HG03139 (cell line): ENCODE data around the gene AUTS2.

Experiments used
- ATAC-seq: cut with Tn5 transposase; IDR thresholded peaks from one replicate; pipeline ENCODE4 v1.9.1; 2021; ENCODE audit not compliant: unreplicated experiment

AUTS2 gene

DNA sequence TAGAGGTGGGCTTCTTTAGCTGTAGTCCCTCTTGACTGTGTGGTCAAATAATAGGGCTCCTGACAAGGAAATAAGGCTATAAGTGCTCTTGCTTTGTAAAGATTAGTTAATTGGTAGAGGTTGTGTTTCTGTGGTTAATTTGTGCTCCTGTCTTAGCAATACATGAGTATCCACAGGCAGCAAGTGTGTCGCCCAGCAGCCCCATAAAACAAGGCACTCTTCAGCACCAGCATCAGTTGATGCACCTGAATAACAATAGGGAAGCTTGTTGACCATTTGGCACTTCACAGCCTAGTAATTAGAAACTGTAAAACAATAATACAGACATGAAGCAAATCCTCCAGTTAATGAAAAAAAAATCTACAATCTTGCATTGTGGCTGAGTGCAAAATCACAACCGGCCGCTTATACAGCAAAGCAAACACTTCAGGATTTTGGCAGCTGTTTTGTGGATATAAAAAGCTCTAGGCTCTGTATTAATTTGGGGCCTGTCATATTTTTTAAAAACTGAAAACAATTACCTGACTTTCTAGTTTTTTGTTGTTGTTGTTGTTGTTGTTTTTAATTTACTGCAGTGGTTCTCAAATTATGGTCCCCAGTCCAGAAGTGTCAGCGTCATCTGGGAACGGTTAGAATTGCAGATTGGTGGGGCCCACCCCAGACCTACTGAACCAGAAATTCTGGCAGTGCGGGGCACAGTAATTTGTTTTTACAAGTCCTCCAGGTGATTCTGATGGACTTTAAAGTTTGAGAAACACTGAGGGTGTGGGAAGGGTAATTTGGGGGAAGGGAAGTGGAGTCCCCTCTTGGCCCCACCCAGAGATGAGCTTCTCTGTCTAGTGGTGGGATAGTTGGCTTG lies 56.8 kb downstream of the AUTS2 start:
- no peak for ATAC-seq

DNA sequence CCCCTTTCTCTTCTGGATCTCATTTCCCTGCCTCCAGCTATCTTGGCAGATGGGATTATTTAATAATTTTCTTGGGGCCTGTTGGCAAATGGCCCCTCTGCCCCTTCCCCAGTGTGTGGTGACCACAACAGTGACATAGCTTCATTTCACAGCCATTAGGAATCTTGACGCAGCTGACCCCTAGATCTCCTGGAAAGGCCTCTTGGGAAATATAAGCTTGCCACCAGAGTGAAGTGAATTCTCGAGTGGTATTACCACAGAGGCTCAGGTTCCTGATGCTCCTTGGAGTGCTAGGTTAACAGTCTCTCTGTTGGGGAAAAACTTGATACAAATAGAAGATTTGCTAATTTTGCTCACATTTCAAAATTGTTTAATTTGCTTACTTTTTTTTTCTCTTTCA lies 57.8 kb downstream of the AUTS2 start:
- ATAC-seq, result no peak

DNA sequence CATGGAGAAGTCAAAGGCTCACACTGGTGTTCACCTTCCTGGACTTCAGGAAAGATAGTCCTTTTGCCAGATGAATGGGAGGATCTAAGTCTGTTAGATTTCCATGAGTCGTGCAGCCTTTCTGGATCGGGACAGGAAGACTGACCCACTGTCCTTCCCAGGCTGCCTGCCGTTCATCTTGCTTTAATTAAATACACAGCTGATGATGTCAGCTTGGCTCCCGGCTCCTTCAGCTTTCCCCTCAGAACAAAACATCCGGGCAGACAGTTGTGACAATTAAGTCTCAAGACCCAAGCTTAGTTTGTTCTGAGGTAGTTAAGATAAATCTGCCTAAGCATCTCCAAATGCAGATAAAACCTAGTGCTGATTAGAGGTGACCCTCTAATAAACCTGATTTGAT lies 58.6 kb downstream of the AUTS2 start:
- ATAC-seq, result no peak

DNA sequence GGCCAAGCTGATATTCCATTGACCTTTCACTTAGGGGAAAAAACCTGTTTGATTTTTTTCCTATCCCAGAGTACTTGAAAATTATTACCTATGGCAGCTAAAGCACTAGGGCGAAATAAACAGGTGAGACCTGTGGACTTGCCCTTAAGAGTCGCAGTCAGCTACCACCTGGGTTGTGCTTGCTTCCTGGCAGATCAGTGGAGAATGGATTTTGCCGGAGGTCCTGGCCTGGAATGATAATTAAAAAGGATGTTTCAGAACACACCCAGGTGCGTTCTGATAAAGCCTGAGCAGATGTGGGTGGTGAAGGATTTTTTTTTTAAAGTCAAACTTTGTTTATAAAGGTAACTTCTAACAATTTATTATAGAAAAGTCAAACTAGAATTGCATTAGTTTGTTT lies 59.1 kb downstream of the AUTS2 start:
- no peak for ATAC-seq

DNA sequence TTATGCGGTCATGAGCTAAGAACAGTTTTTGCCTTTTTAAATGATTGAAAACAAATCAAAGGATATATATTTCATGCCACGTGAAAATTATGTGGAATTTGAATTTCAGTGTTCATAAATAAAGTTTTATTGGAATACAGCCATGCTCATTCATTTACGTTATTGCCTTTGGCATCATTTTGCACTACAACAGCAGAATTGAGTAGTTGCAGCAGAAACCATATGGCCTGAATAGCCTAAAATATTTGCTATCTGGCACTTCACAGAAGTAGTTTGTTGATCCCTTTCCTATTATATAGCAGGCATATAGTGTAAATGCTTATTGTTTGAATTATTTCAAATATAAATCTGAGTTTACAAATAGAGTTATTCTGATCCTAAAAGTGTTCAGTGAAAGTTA lies 59.7 kb downstream of the AUTS2 start:
- ATAC-seq, result no peak

DNA sequence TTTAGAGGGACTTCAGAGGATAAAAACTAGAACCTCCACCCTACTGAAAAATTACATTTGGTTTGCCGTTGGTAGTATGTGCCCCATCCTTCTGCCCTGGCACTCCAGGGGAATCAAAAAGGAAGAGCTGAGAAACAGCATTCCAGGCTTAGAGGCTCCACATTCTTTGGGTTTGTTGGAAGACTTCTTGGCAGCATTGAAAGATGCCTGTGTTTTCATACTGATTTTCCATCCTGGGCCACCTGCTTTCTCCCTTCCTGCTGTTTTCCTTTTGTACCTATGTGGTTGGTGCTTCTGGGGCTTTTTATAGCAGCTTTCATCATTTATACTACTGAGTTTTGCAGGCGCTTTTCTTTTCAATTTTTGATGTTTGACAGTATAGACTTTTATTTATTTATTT lies 61.7 kb downstream of the AUTS2 start:
- no peak for ATAC-seq

DNA sequence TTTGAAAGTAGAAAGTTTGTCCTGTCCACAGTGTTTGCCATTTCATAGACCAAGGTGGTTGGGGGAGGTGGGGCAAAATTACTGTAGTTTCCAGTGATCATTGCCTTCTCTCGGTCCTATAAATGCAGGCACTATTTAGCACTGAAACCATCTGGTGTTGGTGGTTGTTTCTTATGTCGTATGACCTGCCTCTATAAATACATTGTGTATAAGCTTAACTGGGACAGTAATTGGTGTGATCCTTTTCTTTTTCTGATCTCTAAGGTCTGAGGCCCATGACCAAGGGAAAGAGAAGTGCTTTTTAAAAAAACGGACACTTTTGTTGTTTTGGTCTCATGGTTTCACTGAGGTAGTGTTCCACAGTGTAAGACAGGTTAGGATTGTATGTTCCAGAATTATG lies 63.1 kb downstream of the AUTS2 start:
- ATAC-seq, result no peak

DNA sequence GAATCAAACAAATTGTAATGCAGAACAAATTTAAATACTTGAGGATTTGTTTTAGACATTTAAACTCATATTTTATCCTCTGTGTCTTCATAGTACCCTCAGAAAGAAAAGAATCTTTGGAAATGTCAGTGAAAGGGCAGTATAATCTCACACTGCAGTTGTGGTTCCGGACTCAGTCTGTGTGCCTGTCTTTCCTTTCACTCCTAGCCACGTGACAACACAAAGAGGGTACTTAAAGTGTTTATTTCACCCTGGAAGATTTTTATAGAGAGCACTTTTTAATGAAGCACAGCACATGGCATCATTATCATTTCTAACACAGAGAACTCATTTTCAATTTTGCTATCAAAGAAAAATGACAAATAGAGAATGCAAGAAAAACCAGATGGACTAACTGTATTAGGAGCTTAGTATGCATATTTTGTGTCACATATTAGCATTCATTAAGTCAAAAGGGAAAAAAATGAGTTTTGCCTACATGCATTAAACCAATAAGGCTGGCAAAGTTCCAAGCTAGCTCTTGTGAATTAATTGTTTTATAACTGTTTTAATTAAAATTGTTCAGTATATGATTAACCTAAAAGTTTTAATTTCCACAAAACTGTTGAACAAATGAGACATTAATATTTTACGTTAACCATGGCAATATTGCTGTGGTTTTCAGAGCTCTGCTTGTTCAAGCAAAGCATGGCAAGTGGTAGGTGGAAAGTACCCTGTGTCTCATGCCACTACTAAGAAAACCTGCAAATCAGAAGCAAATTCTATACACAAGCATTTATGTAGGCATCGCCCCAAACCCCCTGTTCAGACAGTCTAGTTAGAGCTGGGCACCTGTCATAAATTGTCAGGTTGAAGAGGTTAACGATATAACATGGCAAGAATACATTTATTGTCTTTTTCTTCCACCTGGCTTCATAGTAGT lies 65.9 kb downstream of the AUTS2 start:
- ATAC-seq, result no peak

DNA sequence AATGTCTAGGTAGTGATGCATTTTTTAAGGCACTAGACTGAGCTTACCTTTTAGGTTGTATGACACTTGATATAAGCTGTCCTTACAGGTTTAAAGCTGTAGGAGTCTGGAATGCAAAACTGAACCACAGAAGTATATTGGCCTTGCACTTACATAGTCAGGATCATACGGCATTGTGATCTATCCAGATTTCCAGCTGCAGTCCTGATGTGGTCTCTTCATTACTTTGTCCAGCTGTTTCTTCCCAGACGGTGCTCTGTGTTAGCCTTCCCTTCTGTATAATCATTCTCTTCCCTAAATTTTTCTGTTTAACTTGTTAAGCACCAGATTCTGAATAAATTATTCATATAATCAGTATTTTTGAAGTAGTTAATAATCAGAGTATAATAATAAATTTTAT lies 67.1 kb downstream of the AUTS2 start:
- no peak for ATAC-seq

DNA sequence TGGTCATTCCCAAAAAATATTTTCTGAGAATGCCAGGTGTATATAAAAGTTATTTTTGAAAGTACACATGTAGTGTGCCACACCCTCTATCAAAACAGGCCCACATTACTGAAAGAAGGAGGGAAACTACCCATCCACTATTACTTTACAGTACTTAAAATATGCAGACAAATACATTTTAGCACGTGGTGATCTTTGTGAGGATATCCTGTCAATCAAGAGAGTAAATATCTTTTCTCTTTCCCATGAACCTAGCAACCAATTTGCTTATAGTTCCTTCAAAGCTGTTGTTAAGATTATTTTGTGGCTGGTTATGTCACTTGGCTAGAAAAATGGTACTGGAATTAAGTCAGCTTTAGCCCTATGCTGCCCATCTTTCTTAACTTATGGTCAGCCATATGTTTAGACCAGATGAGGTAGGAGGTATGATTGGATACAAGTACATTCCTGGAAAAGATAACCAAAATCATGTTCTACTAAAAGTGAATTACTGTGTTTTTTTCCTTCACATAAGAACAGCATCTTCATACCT lies 70.1 kb downstream of the AUTS2 start:
- ATAC-seq, result no peak

DNA sequence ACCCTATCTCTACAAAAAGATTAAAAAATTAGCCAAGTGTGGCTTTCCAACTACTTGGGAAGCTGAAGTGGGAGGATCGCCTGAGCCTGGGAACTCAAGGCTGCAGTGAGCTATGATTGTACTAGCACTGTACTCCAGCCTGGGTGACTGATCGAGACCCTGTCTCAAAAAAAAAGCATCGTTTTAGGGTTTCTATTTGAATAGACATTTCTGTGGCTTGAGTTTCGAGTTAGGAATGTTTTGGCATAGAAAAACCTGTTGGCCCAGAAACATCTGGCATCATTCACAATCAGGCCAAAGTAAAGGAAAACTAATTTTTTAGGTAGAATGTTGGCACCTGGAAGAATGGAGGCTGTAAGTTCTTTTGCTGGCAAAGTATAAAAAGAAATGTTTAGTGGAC lies 72.4 kb downstream of the AUTS2 start:
- ATAC-seq, result no peak

DNA sequence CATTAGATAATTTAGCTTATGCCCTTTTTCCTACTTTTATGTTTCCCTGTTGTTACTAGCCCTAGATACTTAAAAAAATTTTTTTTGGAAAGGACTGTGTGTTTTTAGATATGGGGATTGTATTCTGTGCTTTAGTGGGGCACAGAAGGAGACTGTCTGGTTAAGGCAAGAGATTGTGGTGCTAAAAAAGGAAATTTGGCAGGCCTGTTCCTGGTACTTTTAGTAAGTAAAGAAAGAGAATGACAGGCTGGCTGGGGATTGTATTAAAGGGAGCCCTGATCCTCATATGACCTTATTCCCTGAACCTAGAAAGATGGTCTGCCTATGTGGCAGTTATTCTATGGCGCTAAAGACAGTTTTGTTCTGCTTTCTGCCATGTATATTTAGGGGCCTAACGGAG lies 74.8 kb downstream of the AUTS2 start:
- no peak for ATAC-seq

DNA sequence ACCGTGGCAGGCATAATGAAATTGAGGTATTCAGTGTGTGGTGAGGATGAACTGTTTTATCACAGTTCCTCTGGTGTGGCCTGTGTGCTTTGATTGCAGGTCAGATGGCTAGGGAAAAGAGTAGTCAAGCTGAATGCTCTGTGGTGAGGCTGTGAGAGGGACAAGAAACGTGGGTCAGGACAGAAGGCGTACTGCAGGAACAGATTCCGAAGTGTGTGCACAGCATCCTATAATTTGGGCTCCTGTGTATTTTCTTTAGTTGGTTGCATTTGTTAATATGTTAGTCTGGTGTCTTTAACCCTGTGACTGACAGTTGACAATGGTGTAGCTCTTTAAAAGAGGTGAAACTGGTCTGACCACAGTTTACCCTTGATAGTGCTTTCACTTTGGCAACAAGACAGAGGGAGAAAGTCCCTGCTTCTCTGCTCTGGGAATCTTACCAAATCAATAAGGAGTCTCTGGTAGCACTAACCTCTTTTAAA lies 76.5 kb downstream of the AUTS2 start:
- ATAC-seq, result peak; percentile 72

DNA sequence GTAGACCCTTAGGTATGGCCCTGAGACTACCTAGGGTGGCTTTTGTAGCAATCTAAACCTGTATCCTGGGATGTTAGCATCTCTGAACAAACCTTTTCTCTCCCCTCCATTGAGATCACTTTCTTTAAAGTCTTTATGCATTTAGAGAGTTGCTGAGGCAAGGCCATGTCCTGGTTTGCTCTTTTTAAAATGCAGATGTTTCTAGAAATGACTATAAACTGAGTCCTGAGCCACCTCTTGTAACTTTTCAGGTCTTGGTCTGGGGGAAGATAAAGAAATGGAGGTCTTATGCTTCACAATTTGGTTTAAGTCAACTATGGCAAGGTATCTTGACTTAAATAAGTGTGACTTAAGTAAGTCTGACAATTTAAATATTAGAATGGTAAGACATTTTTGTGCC lies 78.0 kb downstream of the AUTS2 start:
- no peak for ATAC-seq

DNA sequence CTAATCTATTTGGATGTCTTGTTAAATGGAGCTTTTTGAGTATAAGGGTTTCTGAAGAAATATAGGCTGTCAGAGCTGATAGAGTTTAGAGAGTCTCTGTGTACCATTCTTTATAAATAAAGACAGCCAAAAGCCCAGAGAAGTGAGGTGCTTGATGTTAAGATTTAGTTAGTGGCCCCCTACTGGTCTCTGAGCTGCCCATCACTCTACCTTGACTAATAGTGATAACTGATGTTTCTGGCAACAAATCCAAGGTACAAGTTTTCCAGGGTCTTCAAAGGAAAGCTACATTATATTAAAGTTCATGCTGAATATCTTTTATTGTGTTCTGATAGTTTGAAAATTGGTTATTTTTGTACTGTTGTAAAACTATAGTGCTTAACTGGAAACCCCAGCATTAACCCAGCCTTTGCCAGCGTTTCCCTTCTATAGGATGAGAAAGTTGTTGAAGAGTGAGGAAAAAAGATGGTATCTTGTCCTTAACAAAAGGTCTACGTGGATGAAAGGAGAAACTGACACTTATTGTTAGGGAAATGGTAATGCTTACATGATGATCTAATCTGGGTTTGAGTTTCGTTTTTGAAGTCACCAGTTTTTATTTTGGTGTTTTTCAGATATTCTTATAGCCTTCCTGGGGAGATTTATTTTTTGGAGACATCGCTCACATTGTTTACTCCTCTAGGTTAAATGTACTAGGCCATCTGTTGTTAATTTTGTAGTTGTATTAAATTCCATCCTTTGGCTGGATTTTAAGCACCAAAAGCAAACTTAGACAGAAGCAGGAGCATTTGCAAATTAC lies 79.0 kb downstream of the AUTS2 start:
- ATAC-seq, result no peak

DNA sequence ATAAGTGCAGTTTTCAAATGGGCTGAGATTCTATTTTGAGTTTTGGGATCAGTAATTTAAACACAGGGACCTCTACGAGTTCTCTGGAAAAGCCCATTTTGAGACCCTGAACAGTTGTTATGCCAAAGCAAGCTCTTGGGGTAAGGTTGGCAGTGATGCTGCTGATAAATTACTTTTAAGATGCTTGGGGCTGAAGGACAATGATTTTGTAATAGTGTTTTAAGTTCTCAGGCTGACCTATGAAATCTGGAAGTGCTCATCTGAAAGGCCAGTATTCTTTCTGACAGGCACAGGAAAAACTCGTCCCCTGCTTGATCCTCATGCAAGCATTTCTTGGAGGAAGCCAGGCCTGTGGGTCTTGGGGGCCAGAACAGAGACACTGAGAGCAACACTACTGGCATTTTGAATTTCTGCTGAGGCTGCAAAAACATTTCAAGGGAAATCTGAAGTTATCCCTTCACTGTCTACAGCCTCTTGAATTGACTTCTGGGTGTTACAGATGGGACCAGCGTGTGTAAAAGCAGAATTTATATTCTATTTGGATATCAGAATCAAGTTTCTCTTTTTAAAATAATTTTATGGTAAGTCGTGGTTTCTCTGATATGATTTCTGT lies 79.7 kb downstream of the AUTS2 start:
- ATAC-seq, result no peak

DNA sequence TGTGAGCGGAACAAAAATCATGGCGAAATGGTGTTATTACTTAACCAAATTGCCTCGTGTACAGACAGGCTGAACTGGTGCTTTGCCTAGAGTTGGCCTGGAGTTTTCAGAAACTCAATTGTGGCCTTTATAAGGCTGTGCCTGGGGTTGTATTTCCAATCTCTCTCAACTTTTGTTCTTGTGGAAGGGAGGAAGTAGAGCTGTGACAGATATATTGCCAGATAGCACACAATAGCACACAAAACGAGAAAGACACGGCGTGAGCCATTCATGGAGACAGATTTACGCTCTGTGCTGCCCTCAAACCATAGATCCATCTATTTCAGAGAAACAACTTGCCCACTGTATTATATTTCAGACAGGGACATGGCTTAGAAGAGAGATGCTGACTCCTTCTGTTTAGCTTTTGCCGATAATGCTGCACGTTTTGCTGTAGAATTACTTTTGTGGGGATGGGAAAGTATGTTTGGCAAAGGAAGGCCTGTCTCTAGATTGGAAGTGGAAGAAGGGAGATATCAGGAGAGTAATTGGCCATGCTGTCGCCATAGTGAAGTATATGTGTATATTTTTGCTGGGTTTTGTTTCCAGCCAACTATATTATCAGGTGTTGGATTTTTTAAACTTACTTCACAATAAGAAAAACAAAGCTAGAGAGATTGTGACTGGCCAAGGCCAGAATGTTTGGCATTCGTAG lies 80.4 kb downstream of the AUTS2 start:
- no peak for ATAC-seq

DNA sequence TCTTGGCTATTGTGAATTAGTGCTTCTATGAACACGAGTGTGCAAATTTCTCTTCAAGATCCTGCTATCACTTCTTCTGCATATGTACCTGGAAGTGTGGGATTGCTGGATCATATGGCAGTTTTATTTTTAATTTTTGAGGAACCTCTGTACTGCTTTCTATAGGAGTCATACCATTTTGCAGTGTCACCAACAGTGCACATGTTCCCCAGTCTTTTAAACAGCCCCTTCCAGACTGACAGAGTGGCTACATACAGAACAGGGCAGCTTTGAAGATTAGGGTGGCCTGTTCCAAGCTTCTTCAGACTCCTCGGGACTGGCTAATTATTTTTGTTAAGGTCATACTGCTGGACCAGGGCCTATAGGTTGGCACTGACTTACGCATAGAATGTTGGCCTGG lies 82.9 kb downstream of the AUTS2 start:
- no peak for ATAC-seq

DNA sequence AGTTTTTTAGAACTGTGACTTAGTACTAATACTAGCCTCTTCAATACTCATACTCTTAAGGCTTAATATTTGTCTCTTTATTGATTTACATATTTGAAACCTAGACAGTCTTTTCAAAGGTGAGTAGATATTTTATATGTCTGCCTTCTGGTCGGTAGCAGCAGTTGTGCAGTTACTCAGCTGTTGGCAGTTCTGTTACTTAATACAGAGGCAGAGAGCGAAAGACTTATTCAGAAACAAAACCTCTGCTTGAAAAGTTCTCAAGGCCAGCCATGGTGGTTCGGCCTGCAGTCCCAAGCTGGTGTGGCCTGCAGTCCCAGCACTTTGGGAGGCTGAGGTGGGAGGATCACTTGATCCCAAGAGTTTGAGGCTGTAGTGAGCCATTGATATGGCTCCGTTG lies 84.2 kb downstream of the AUTS2 start:
- ATAC-seq, result no peak

DNA sequence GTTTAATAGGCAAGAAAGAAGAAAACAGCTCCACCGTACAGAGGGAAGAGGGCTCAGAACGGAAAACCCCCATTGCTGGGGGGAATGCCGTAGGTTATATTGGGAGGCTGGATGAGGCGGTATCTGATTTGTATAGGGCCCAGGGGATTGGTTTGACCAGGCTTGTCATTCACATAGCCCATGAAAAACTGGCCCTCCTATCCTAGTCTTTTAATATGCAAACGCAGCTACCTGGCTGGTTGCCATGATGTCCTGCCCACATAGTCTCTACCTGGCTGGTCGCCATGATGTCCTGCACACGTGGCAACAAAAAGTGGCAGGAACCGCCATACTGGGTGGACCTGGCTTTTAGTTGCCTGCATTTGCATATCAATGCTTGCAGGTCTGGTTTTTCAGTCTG lies 84.7 kb downstream of the AUTS2 start:
- no peak for ATAC-seq
